Fibroblast of mammary gland (primary cell): ENCODE measurements around the gene FRS2.

Experiments
- DNase-seq: peaks from one replicate; pipeline ENCODE4 v3.0.0-alpha.2; 2010; ENCODE audit warnings: low read depth
- H3K4me3 ChIP-seq: 2 replicates; pipeline ENCODE4 v1.5.1; 2011; ENCODE audit warnings: low read depth, mild to moderate bottlenecking, low read length, moderate library complexity; ENCODE audit not compliant: control insufficient read depth
- CTCF ChIP-seq: conservative IDR thresholded peaks from 2 replicates; pipeline ENCODE4 v1.5.1; 2011; ENCODE audit warnings: low read depth, low read length, inconsistent platforms; ENCODE audit not compliant: control insufficient read depth, insufficient read depth

FRS2 gene

GRCh38 chr12:69431591-69432222, 38.5 kb upstream of the FRS2 start:
- H3K4me3 ChIP-seq, result no peak overlapping the region
- TF ChIP-seq CTCF, result no peak
- no peak for DNase-seq

- no peak overlapping the region for H3K4me3 ChIP-seq
- no peak for DNase-seq
- no peak for TF ChIP-seq CTCF
Observed at GRCh38 chr12:69433653-69434052, 36.5 kb upstream of the FRS2 start.

DNA sequence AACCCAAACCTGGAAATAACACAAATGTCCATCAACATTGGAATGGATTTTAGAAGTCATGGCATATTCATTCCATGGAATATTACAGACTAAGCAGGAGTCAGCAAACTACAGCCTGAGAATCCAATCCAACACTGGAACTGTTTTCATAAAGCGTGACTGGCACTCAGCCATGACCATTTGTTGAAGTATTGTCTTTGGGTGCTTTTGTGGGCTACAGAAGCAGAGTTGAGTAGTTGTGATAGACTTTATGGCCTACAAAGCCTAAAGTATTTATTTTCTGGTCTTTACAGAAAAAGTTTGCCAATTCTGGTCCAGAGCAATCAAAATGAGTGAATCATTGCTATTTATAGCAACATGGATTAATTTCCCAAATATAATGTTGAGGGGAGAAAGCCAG, 34.5 kb upstream of the FRS2 start:
- no peak for TF ChIP-seq CTCF
- no peak overlapping the region for H3K4me3 ChIP-seq
- peak; percentile 15 for DNase-seq

GRCh38 chr12:69437073-69437472, 33.1 kb upstream of the FRS2 start:
- TF ChIP-seq CTCF, result no peak
- no peak for DNase-seq
- no peak overlapping the region for H3K4me3 ChIP-seq

DNA sequence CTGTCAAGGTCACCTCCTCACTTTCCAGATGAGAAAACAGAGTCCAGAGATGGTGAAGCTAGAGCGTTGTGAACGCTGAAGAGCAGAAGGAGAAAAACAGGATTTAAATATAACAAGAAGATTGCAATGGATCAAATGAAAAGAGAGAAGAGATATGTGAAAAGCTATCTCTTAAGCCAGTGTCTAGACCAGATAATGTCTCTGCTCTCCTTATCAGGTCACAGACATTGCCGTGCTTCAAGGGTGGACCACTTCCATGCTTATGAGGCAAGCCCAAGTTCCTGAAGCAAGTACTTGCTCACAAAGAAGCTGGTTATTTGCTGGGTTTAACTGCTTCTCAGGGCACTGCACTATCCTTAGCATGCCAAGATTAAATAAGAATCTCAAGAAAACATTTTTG, 31.6 kb upstream of the FRS2 start:
- no peak for DNase-seq
- TF ChIP-seq CTCF, result no peak
- no peak overlapping the region for H3K4me3 ChIP-seq

GRCh38 chr12:69440016-69440415, 30.2 kb upstream of the FRS2 start:
- no peak for TF ChIP-seq CTCF
- no peak for DNase-seq

GRCh38 chr12:69440886-69441285, 29.3 kb upstream of the FRS2 start:
- H3K4me3 ChIP-seq, result no peak overlapping the region
- no peak for TF ChIP-seq CTCF
- no peak for DNase-seq

More at GRCh38 chr12:69440016-69440415, 30.2 kb upstream of the FRS2 start:
- no peak overlapping the region for H3K4me3 ChIP-seq
